ENCODE results near the gene GLCCI1. TPM values are rescaled to one million over a fixed set of nuclear protein-coding genes. Genes with fewer than 3 reads are reported as not detected.
"Not testable (repeated sequence)": the region's sequence is repeated elsewhere in the genome, so short reads cannot be mapped to it uniquely, and the experiment has no call there.

The GLCCI1 gene
- total and polyA plus RNA-seq, 4 donors: 1.4 to 5.9 (median 4.3) TPM

GRCh38 chr7:7990441-7990761 lies 21.8 kb downstream of the GLCCI1 start (continued):
- TF ChIP-seq REST (IDR thresholded peaks at IDR 0.05): no peak

- Histone ChIP-seq H3K4me1 (ENCODE audit: control insufficient read depth in 4 of 4, insufficient read depth in 4 of 4, low read length in 3 of 4) (peaks cover 3 to 9% (median 4%) of the 10 kb centered on the region in 4 donors), H3K27ac (ENCODE audit: low read depth in 1 of 2, low read length in 2 of 2) (no peak overlapping the region), H3K9ac (ENCODE audit: low read depth in 1 of 2, low read length in 2 of 2) (no peak overlapping the region), H3K9me3 (ENCODE audit: control insufficient read depth in 4 of 4, low read length in 3 of 4) (peaks cover 0 to 13% (median 5%) of the 10 kb centered on the region in 4 donors), H3K36me3 (ENCODE audit: control insufficient read depth in 4 of 4, insufficient read depth in 3 of 4, low read depth in 1 of 4, low read length in 3 of 4) (no peaks in the 10 kb centered on the region), H3K27me3 (ENCODE audit: control insufficient read depth in 4 of 4, insufficient read depth in 4 of 4, low read length in 3 of 4) (no peaks in the 10 kb centered on the region), H3K4me3 (ENCODE audit: low read depth in 1 of 3, low read length in 3 of 3) (no peak overlapping the region)
- WGBS: 97% methylated on average over 1 of the region's 1 CpG
- no peak for DNase-seq (ENCODE audit: low spot score)
- TF ChIP-seq FOXA1 (IDR thresholded peaks at IDR 0.05): no peak
- TF ChIP-seq HNF4G (IDR thresholded peaks at IDR 0.05): no peak
- TF ChIP-seq NR2F2 (IDR thresholded peaks at IDR 0.05): no peak
- no peak for TF ChIP-seq HNF4A (conservative IDR thresholded peaks at IDR 0.05)
- no peak for TF ChIP-seq JUND (IDR thresholded peaks at IDR 0.05)
- TF ChIP-seq RAD21 (IDR thresholded peaks at IDR 0.05): no peak
- TF ChIP-seq ZBTB33 (IDR thresholded peaks at IDR 0.05): no peak
- TF ChIP-seq FOXA2 (IDR thresholded peaks at IDR 0.05): no peak
- TF ChIP-seq REST (IDR thresholded peaks at IDR 0.05): no peak
- no peak for TF ChIP-seq CTCF (IDR thresholded peaks at IDR 0.05; ENCODE audit: low read depth, low read length, missing input control)
- no peak for TF ChIP-seq RXRA (IDR thresholded peaks at IDR 0.05)
- TF ChIP-seq MAX (IDR thresholded peaks at IDR 0.05): no peak
- TF ChIP-seq EGR1 (IDR thresholded peaks at IDR 0.05; ENCODE audit: low read depth in 2 of 2): no peak
- TF ChIP-seq SP1 (IDR thresholded peaks at IDR 0.05): no peak
- TF ChIP-seq ATF3 (IDR thresholded peaks at IDR 0.05): no peak
- no peak for TF ChIP-seq YY1 (IDR thresholded peaks at IDR 0.05)
- no peak for TF ChIP-seq TAF1 (conservative IDR thresholded peaks at IDR 0.05)
- no peak for TF ChIP-seq GABPA (IDR thresholded peaks at IDR 0.05 in 1 of 2, conservative IDR thresholded peaks at IDR 0.05 in 1 of 2)
Observed at GRCh38 chr7:7992506-7992905, 23.9 kb downstream of the GLCCI1 start.

- 97% methylated on average over 6 of the region's 6 CpGs for WGBS
- not testable (repeated sequence) for H3K4me3 ChIP-seq (ENCODE audit: low read depth in 1 of 3, low read length in 3 of 3); H3K27ac ChIP-seq (ENCODE audit: low read depth in 1 of 2, low read length in 2 of 2); H3K9ac ChIP-seq (ENCODE audit: low read depth in 1 of 2, low read length in 2 of 2); H3K36me3 ChIP-seq (ENCODE audit: control insufficient read depth in 4 of 4, insufficient read depth in 3 of 4, low read depth in 1 of 4, low read length in 3 of 4); H3K4me1 ChIP-seq (ENCODE audit: control insufficient read depth in 4 of 4, insufficient read depth in 4 of 4, low read length in 3 of 4); H3K27me3 ChIP-seq (ENCODE audit: control insufficient read depth in 4 of 4, insufficient read depth in 4 of 4, low read length in 3 of 4); DNase-seq (ENCODE audit: low spot score)
- peaks cover 0 to 13% (median 5%) of the 10 kb centered on the region in 4 donors for H3K9me3 ChIP-seq (ENCODE audit: control insufficient read depth in 4 of 4, low read length in 3 of 4)
Observed at GRCh38 chr7:7995348-7995747, 26.8 kb downstream of the GLCCI1 start.

Measured in liver (tissue), 9 donors.